ENCODE data around the gene STOM. TPM values are rescaled to one million over a fixed set of nuclear protein-coding genes. Genes with fewer than 3 reads are reported as not detected.

Gene STOM
- total RNA-seq, 4 donors from 2014 or later: 418 to 728 (median 480) TPM

DNA sequence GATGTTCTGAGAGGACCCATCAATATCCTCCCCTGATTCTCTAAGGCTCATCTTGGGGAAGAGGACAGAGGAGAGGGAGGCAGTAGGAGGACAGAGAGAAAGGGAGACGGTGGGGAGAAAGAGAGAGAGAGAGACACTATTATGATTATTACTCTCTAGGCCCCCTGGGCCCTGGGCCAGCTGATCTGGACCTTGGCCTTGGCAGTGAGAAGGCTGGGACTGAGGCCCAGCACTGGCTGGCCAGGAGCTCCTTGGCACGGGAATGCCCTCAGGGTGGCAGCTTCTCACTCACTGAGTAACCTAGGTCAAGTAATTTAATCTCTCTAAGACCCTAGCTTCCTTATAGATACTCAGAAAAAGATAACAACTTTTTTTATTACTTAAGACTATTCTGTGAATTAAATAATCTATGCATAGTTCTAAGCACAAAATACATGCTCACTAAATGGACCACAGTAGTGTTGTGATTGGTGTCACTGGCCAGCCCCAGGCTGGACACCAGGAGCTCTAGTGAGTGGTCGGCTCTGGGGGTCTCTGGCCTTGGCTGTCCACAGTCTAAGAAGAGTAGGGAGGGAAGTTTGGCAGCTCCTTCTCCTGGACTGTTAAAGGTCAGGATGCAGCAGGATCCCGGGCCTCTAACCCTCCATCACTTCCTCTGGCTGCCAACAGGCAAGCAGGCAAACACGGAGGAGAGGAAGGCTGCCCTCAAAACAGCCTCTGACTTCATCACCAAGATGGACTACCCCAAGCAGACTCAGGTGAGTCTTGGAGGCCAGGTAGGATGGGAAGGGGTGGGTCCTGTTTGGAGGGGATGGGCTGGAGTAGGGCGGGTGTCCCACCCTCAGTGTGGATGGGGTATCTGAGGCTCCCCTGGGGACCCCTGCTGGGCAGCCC is 52.1 kb downstream of the STOM start:
- no peak for TF ChIP-seq CTCF (IDR thresholded peaks at IDR 0.05; ENCODE audit: low read depth)

GRCh38 chr9:121316852-121317373 is 53.1 kb downstream of the STOM start:
- no peak for TF ChIP-seq CTCF (IDR thresholded peaks at IDR 0.05; ENCODE audit: low read depth)

GRCh38 chr9:121316378-121316777 is 53.7 kb downstream of the STOM start:
- no peak for TF ChIP-seq CTCF (IDR thresholded peaks at IDR 0.05; ENCODE audit: low read depth)

GRCh38 chr9:121313458-121314152 is 56.4 kb downstream of the STOM start:
- no peak for TF ChIP-seq CTCF (IDR thresholded peaks at IDR 0.05; ENCODE audit: low read depth)

GRCh38 chr9:121312169-121312568 is 57.9 kb downstream of the STOM start:
- TF ChIP-seq CTCF (IDR thresholded peaks at IDR 0.05; ENCODE audit: low read depth): no peak

GRCh38 chr9:121310571-121310970 is 59.5 kb downstream of the STOM start:
- TF ChIP-seq CTCF (IDR thresholded peaks at IDR 0.05; ENCODE audit: low read depth): no peak

GRCh38 chr9:121309833-121310425 is 60.1 kb downstream of the STOM start:
- TF ChIP-seq CTCF (IDR thresholded peaks at IDR 0.05; ENCODE audit: low read depth): no peak

Measured in subcutaneous adipose tissue (tissue), 4 donors.